Activated CD4-positive, alpha-beta T cell treated with anti-CD3 and anti-CD28 coated beads, Interleukin-2, amount 50 U/mL, for 24 hours (primary cell): Measurements from ENCODE around the gene NUP133.
A peak's percentile ranks its signal among the peaks of the same experiment; 100 is the strongest.
"Not testable (repeated sequence)": the region's sequence is repeated elsewhere in the genome, so short reads cannot be mapped to it uniquely, and the experiment has no call there.

Experiments
- DNase-seq, 2 donors: peaks; one replicate each; pipeline ENCODE4 v3.0.0-alpha.2; 2020; ENCODE audit warnings: low read depth in 1 of 2, low spot score in 1 of 2

NUP133 gene

GRCh38 chr1:229420224-229420623 is 87.9 kb downstream of the NUP133 start:
- DNase-seq, result no peak

GRCh38 chr1:229418586-229418985 is 89.6 kb downstream of the NUP133 start:
- not testable (repeated sequence) for DNase-seq

GRCh38 chr1:229412810-229413209 is 95.3 kb downstream of the NUP133 start:
- not testable (repeated sequence) for DNase-seq

GRCh38 chr1:229412056-229412455 is 96.1 kb downstream of the NUP133 start:
- DNase-seq, result no peak

- DNase-seq, result no peak
Observed at GRCh38 chr1:229411434-229412055, 96.6 kb downstream of the NUP133 start.

- DNase-seq, result peak in 1 of 2 donors; percentile 10
Observed at GRCh38 chr1:229410692-229411433, 97.3 kb downstream of the NUP133 start.

GRCh38 chr1:229410370-229410691 is 97.8 kb downstream of the NUP133 start:
- no peak for DNase-seq

GRCh38 chr1:229409616-229410369 is 98.3 kb downstream of the NUP133 start:
- no peak for DNase-seq

- DNase-seq, result no peak
Observed at GRCh38 chr1:229408458-229409037, 99.6 kb downstream of the NUP133 start.

GRCh38 chr1:229407206-229408026 is 100.7 kb downstream of the NUP133 start:
- no peak for DNase-seq

GRCh38 chr1:229406798-229407197 is 101.3 kb downstream of the NUP133 start:
- no peak for DNase-seq

- no peak for DNase-seq
Observed at GRCh38 chr1:229403573-229403972, 104.6 kb downstream of the NUP133 start.

GRCh38 chr1:229402993-229403392 is 105.1 kb downstream of the NUP133 start:
- no peak for DNase-seq

GRCh38 chr1:229402329-229402728 is 105.8 kb downstream of the NUP133 start:
- not testable (repeated sequence) for DNase-seq

GRCh38 chr1:229397762-229398161 is 110.4 kb downstream of the NUP133 start:
- DNase-seq, result no peak

GRCh38 chr1:229396585-229397206 is 111.4 kb downstream of the NUP133 start:
- DNase-seq, result no peak

- not testable (repeated sequence) for DNase-seq
Observed at GRCh38 chr1:229394517-229394916, 113.6 kb downstream of the NUP133 start.

GRCh38 chr1:229392936-229393335 is 115.2 kb downstream of the NUP133 start:
- no peak for DNase-seq
